Kidney (tissue), 14 donors: Measurements from ENCODE around the gene KDM3B. TPM values are rescaled to one million over a fixed set of nuclear protein-coding genes. Genes with fewer than 3 reads are reported as not detected.
A peak's percentile ranks its signal among the peaks of the same experiment; 100 is the strongest.

ENCODE experiments used
- DNase-seq, 5 donors: peaks; one replicate each; pipeline ENCODE4 v3.0.0-alpha.2; 2013 to 2020
- FAIRE-seq: peaks from 2 replicates; lab custom pipeline; 2012; peaks lifted over from hg19 to GRCh38; lab: Jason Lieb, UNC
- H3K27ac ChIP-seq, 2 donors: one replicate each; pipeline ENCODE4 v1.7.0; 2013; ENCODE audit warnings: low read depth in 2 of 2, low read length in 2 of 2, inconsistent platforms in 1 of 2
- H3K27me3 ChIP-seq: one replicate; pipeline ENCODE4 v1.7.1; 2013; ENCODE audit warnings: low read length, inconsistent platforms; ENCODE audit not compliant: control insufficient read depth, insufficient read depth
- H3K36me3 ChIP-seq, 3 donors: one replicate each; pipeline versions ENCODE4 v1.7.0 to v1.7.1; 2013; ENCODE audit warnings: low read length in 3 of 3, control low read depth in 1 of 3, inconsistent platforms in 1 of 3; ENCODE audit not compliant: insufficient read depth in 3 of 3, control insufficient read depth in 2 of 3
- H3K4me1 ChIP-seq, 3 donors: one replicate each; pipeline versions ENCODE4 v1.7.0 to v1.7.1; 2013; ENCODE audit warnings: low read length in 3 of 3, inconsistent platforms in 1 of 3, low read depth in 1 of 3; ENCODE audit not compliant: control insufficient read depth in 2 of 3, insufficient read depth in 2 of 3
- H3K4me3 ChIP-seq, 3 donors: one replicate each; pipeline versions ENCODE4 v1.7.0 to v1.8.1; 2013; ENCODE audit warnings: low read length in 3 of 3, control low read depth in 1 of 3, inconsistent platforms in 1 of 3
- H3K9ac ChIP-seq, 3 donors: one replicate each; pipeline versions ENCODE4 v1.7.0 to v1.7.1; 2013; ENCODE audit warnings: low read length in 3 of 3, control low read depth in 1 of 3, inconsistent platforms in 1 of 3
- H3K9me3 ChIP-seq, 3 donors: one replicate each; pipeline versions ENCODE4 v1.7.0 to v1.7.1; 2013; ENCODE audit warnings: low read length in 3 of 3, control low read depth in 1 of 3, inconsistent platforms in 1 of 3; ENCODE audit not compliant: control insufficient read depth in 2 of 3, insufficient read depth in 1 of 3
- CTCF ChIP-seq: IDR thresholded peaks from 3 replicates; pipeline ENCODE4 v1.5.1; 2012; ENCODE audit warnings: mild to moderate bottlenecking, moderate library complexity, borderline replicate concordance; ENCODE audit not compliant: insufficient read depth; ENCODE audit errors: extremely low read depth
- intact Hi-C: fragments of 100-400 bp; cut with DNase I; formaldehyde crosslinking; loops from one replicate; pipeline ENCODE4 v1.11.1; 2022
- polyA plus RNA-seq: library from polyadenylated mRNA; stranded (reverse); fragments of 350-450 nt; fragmentation: Illumina TruSeq; extraction: RNeasy Lipid Tissue Mini Kit (QIAGEN cat#74804); gene quantifications from one replicate; pipeline ENCODE4 v1.2.3, GENCODE V29; 2014; ENCODE audit warnings: low read depth, low replicate concordance; ENCODE audit not compliant: insufficient read depth
- total RNA-seq: library from RNA; stranded (reverse); fragmentation: NEBNext Ultra II Directional; extraction: Animal tissue kit (Norgen Biotek cat#: 25700); gene quantifications from one replicate; pipeline ENCODE4 v1.2.1, GENCODE V29; 2021
- donor health status: control.
- donor health status: control.
- donor health status: control.
- donor health status: control.
- donor health status: control.
- donor health status: DM: yes; HTN: yes; CAD: no.
- donor health status: Normal renal cell carcinoma (clear cell type).

The KDM3B gene
- total and polyA plus RNA-seq, 2 donors from 2014 or later, result 18.5 to 69.6 TPM

GRCh38 chr5:138352722-138353559 is 456 bp downstream of the KDM3B start:
- TF ChIP-seq CTCF, result peak; percentile 16
- Histone ChIP-seq H3K9ac (peak overlapping the region; percentile 66 to 92 (median 91)), H3K4me3 (peak overlapping the region; percentile 64 to 82 (median 79)), H3K27ac (peak overlapping the region; percentile 75 to 86), H3K4me1 (peaks cover 0 to 13% (median 5%) of the 10 kb centered on the region in 3 donors), H3K36me3 (peaks cover 0 to 1% (median 0%) of the 10 kb centered on the region in 3 donors), H3K27me3 (no peaks in the 10 kb centered on the region), H3K9me3 (peaks cover 0 to 4% (median 0%) of the 10 kb centered on the region in 3 donors)
- FAIRE-seq, result no peak
- intact Hi-C loops, result no loop called here
- DNase-seq, result peak; percentile 48 to 91 (median 81)

GRCh38 chr5:138353560-138354080 is 1.1 kb downstream of the KDM3B start:
- Histone ChIP-seq H3K27ac (peak overlapping the region; percentile 75 to 86), H3K27me3 (no peaks in the 10 kb centered on the region), H3K9ac (peak overlapping the region; percentile 66 to 92 (median 91)), H3K36me3 (no peaks in the 10 kb centered on the region), H3K4me1 (peaks cover 0 to 13% (median 5%) of the 10 kb centered on the region in 3 donors), H3K9me3 (peaks cover 0 to 4% (median 0%) of the 10 kb centered on the region in 3 donors), H3K4me3 (peak overlapping the region; percentile 64 to 82 (median 79))
- peak in 2 of 5 donors; percentile 24 to 79 for DNase-seq
- TF ChIP-seq CTCF, result no peak
- no peak for FAIRE-seq
- intact Hi-C loops, result no loop called here

- Histone ChIP-seq H3K27me3 (no peaks in the 10 kb centered on the region), H3K27ac (no peak overlapping the region), H3K9me3 (peaks cover 0 to 4% (median 0%) of the 10 kb centered on the region in 3 donors), H3K9ac (peak overlapping the region; percentile 66 to 92 (median 91)), H3K36me3 (no peaks in the 10 kb centered on the region), H3K4me1 (peaks cover 0 to 13% (median 5%) of the 10 kb centered on the region in 3 donors), H3K4me3 (peak overlapping the region; percentile 64 to 82 (median 79))
- no peak for DNase-seq
- no peak for TF ChIP-seq CTCF
- FAIRE-seq, result no peak
- intact Hi-C loops, result no loop called here
Observed at GRCh38 chr5:138354387-138354786, 1.9 kb downstream of the KDM3B start.
